HepG2 (cell line): ENCODE results near the gene RPS6KL1. TPM values are rescaled to one million over a fixed set of nuclear protein-coding genes. Genes with fewer than 3 reads are reported as not detected.

ENCODE experiments used
- AKNA ChIP-seq: sonication (generic); formaldehyde crosslinking; IDR thresholded peaks from 2 replicates; pipeline ENCODE4 v1.4.0; 2020; ENCODE audit warnings: missing genetic modification reagents, borderline replicate concordance
- BRF2 ChIP-seq: sonication (generic); formaldehyde crosslinking; IDR thresholded peaks from 2 replicates; pipeline ENCODE4 v1.8.1; 2022; ENCODE audit warnings: mild to moderate bottlenecking, missing genetic modification reagents
- CBX2 ChIP-seq, 2 experiments: fragments of 200-600 bp in 1 of 2; sonication (generic); formaldehyde crosslinking in 1 of 2; IDR thresholded peaks; 2 replicates each; pipeline versions ENCODE4 v1.7.0 to v1.8.1; 2018 to 2022; ENCODE audit warnings: low read depth in 2 of 2, low read length in 1 of 2, mild to moderate bottlenecking in 1 of 2, missing genetic modification reagents in 1 of 2
- CHD4 ChIP-seq: fragments of 200-600 bp; sonication (generic); IDR thresholded peaks from 2 replicates; pipeline ENCODE4 v1.7.0; 2017; ENCODE audit warnings: mild to moderate bottlenecking, low read length, borderline replicate concordance
- FIP1L1 ChIP-seq: fragments of 200-400 bp; formaldehyde crosslinking; IDR thresholded peaks from 2 replicates; pipeline ENCODE4 v1.6.1; 2018; ENCODE audit warnings: low read depth, mild to moderate bottlenecking, low read length, moderate library complexity, borderline replicate concordance; ENCODE audit not compliant: insufficient read depth
- FOXC1 ChIP-seq: sonication (generic); formaldehyde crosslinking; IDR thresholded peaks from 2 replicates; pipeline ENCODE4 v1.8.0; 2022; ENCODE audit warnings: mild to moderate bottlenecking, missing genetic modification reagents, borderline replicate concordance
- KDM2A ChIP-seq: sonication (generic); formaldehyde crosslinking; IDR thresholded peaks from 2 replicates; pipeline ENCODE4 v1.4.0; 2020; ENCODE audit warnings: low read depth, missing genetic modification reagents, borderline replicate concordance
- LBX2 ChIP-seq: sonication (generic); formaldehyde crosslinking; IDR thresholded peaks from 2 replicates; pipeline ENCODE4 v1.5.0; 2020; ENCODE audit warnings: missing genetic modification reagents, mild to moderate bottlenecking, borderline replicate concordance
- MAF1 ChIP-seq: sonication (generic); formaldehyde crosslinking; IDR thresholded peaks from 2 replicates; pipeline ENCODE4 v1.5.0; 2020; ENCODE audit warnings: missing genetic modification reagents, borderline replicate concordance
- NONO ChIP-seq, 2 experiments: fragments of 450-650 bp in 1 of 2; sonication (generic) in 1 of 2; formaldehyde crosslinking in 1 of 2; IDR thresholded peaks in 1 of 2; conservative IDR thresholded peaks in 1 of 2; 2 replicates each; pipeline versions ENCODE4 v1.6.1 to v1.8.0; 2017 to 2022; ENCODE audit warnings: mild to moderate bottlenecking in 1 of 2, missing genetic modification reagents in 1 of 2, moderate library complexity in 1 of 2
- PRMT3 ChIP-seq: sonication (generic); formaldehyde crosslinking; IDR thresholded peaks from 2 replicates; pipeline ENCODE4 v1.8.1; 2022; ENCODE audit warnings: low read depth, mild to moderate bottlenecking, moderate library complexity, missing genetic modification reagents, borderline replicate concordance
- RORA ChIP-seq: sonication (generic); formaldehyde crosslinking; IDR thresholded peaks from 2 replicates; pipeline ENCODE4 v1.5.0; 2020; ENCODE audit warnings: mild to moderate bottlenecking, missing genetic modification reagents, moderate library complexity
- RXRA ChIP-seq: sonication (generic); formaldehyde crosslinking; IDR thresholded peaks from 2 replicates; pipeline ENCODE4 v1.5.1; 2020; ENCODE audit warnings: missing genetic modification reagents
- SMARCE1 ChIP-seq: fragments of 450-650 bp; IDR thresholded peaks from 2 replicates; pipeline ENCODE4 v1.6.1; 2017; ENCODE audit warnings: borderline replicate concordance
- ZC3H13 ChIP-seq: sonication (generic); formaldehyde crosslinking; IDR thresholded peaks from 2 replicates; pipeline ENCODE4 v1.8.1; 2023; ENCODE audit warnings: mild to moderate bottlenecking, missing genetic modification reagents, moderate library complexity
- ZNF282 ChIP-seq: fragments of 450-650 bp; IDR thresholded peaks from 2 replicates; pipeline ENCODE4 v1.6.1; 2018; ENCODE audit not compliant: partially characterized antibody
- ZNF33A ChIP-seq: sonication (generic); formaldehyde crosslinking; IDR thresholded peaks from 2 replicates; pipeline ENCODE4 v1.5.1; 2020; ENCODE audit warnings: missing genetic modification reagents, mild to moderate bottlenecking, moderate library complexity, borderline replicate concordance
- ZNF460 ChIP-seq: sonication (generic); formaldehyde crosslinking; IDR thresholded peaks from 2 replicates; pipeline ENCODE4 v1.5.1; 2020; ENCODE audit warnings: missing genetic modification reagents, mild to moderate bottlenecking, borderline replicate concordance
- ZNF547 ChIP-seq: sonication (generic); formaldehyde crosslinking; IDR thresholded peaks from 2 replicates; pipeline ENCODE4 v1.5.1; 2020; ENCODE audit warnings: mild to moderate bottlenecking, missing genetic modification reagents
- ZNF607 ChIP-seq: sonication (generic); formaldehyde crosslinking; IDR thresholded peaks from 2 replicates; pipeline ENCODE4 v1.5.1; 2020; ENCODE audit warnings: missing genetic modification reagents, mild to moderate bottlenecking, borderline replicate concordance
- ZNF768 ChIP-seq: sonication (generic); formaldehyde crosslinking; IDR thresholded peaks from 2 replicates; pipeline ENCODE4 v1.4.0; 2020; ENCODE audit warnings: missing genetic modification reagents
- ZNF816 ChIP-seq: sonication (generic); formaldehyde crosslinking; IDR thresholded peaks from 2 replicates; pipeline ENCODE4 v1.8.0; 2022; ENCODE audit warnings: missing genetic modification reagents, mild to moderate bottlenecking, borderline replicate concordance
- polyA plus RNA-seq, 8 experiments: library from polyadenylated mRNA; depleted of rRNA in 3 of 8; stranded (reverse) in 7 of 8; unstranded in 1 of 8; fragments of >200 nt; fragmentation: Illumina TruSeq in 4 of 8; extraction: Trizol in 4 of 8; gene quantifications; 2 replicates each; pipeline versions ENCODE4 v1.2.1 to v1.2.3, GENCODE V29; 2011 to 2016; ENCODE audit warnings: low read depth in 4 of 8, missing spikeins in 1 of 8, mixed read lengths in 1 of 8; ENCODE audit not compliant: insufficient read depth in 1 of 8
- total RNA-seq, 5 experiments: library from RNA; depleted of rRNA; stranded (reverse); fragments of >200 nt; fragmentation: Illumina TruSeq; extraction: Trizol; gene quantifications; 2 replicates each; pipeline ENCODE4 v1.2.3, GENCODE V29; 2016; ENCODE audit warnings: low read depth in 1 of 5

Gene RPS6KL1
- total and polyA plus RNA-seq, 2 of the 13 experiments (the other 11 are each of a cell fraction or from before 2014, with no cell fraction given) = 6.5 to 11.5 TPM

- TF ChIP-seq AKNA (CRISPR knock-in tag) = no peak
- peak; percentile 71; the same call in 1 of the 2 replicates for TF ChIP-seq RXRA (CRISPR knock-in tag)
- TF ChIP-seq KDM2A = peak; percentile 93; the same call in 1 of the 2 replicates
- no peak for TF ChIP-seq PRMT3
- TF ChIP-seq RORA (CRISPR knock-in tag) = no peak
- peak; percentile 80 for TF ChIP-seq ZNF768 (CRISPR knock-in tag)
- no peak for TF ChIP-seq CHD4
- peak; percentile 85; the same call in 1 of the 2 replicates for TF ChIP-seq ZNF607 (CRISPR knock-in tag)
- peak; percentile 58; the same call in 1 of the 2 replicates for TF ChIP-seq ZC3H13 (CRISPR knock-in tag)
- no peak for TF ChIP-seq LBX2 (CRISPR knock-in tag)
- TF ChIP-seq CBX2 (IDR thresholded peaks at IDR 0.05; ENCODE audit: low read depth, low read length) = no peak
- 0 out of 2 replicates have a peak, but pooled peaks have one; percentile 76 for TF ChIP-seq CBX2 (CRISPR knock-in tag; IDR thresholded peaks at IDR 0.05; ENCODE audit: low read depth)
- TF ChIP-seq MAF1 (CRISPR knock-in tag) = no peak; the same call in 1 of the 2 replicates
- peak; percentile 50; the same call in 1 of the 2 replicates for TF ChIP-seq ZNF547 (CRISPR knock-in tag)
- TF ChIP-seq BRF2 (CRISPR knock-in tag) = peak; percentile 61; the same call in 1 of the 2 replicates
- no peak for TF ChIP-seq SMARCE1
- peak; percentile 89 for TF ChIP-seq FOXC1 (CRISPR knock-in tag)
- no peak for TF ChIP-seq NONO (IDR thresholded peaks at IDR 0.05)
- TF ChIP-seq NONO (CRISPR knock-in tag; conservative IDR thresholded peaks at IDR 0.05) = peak; percentile 89
- no peak for TF ChIP-seq ZNF33A (CRISPR knock-in tag)
- no peak; the same call in 1 of the 2 replicates for TF ChIP-seq ZNF460
- no peak for TF ChIP-seq ZNF282
- TF ChIP-seq ZNF816 = no peak
- no peak for TF ChIP-seq FIP1L1
These were observed 41.5 kb downstream of the RPS6KL1 start, which contains the start of gene DLST (continued) for GRCh38 chr14:74881431-74882102.
